Natural killer cell (primary cell): ENCODE measurements around the gene MALRD1. TPM values are rescaled to one million over a fixed set of nuclear protein-coding genes. Genes with fewer than 3 reads are reported as not detected.

Experiments used
- ATAC-seq, 3 donors: fragments of 150-1000 bp in 2 of 3; fragments of 200-7000 bp in 1 of 3; cut with Tn5 transposase; 1 replicate in 1 of 3; 2 replicates in 2 of 3; pipeline ENCODE4 v1.10.0; 2021; ENCODE audit warnings: mild to moderate bottlenecking in 2 of 3, moderate library complexity in 2 of 3
- DNase-seq, 2 donors: peaks; one replicate each; pipeline versions ENCODE4 v3.0.0 to v3.0.0-alpha.2; 2013 to 2021; ENCODE audit warnings: mixed read lengths in 1 of 2
- H3K27ac ChIP-seq: one replicate; pipeline ENCODE4 v1.5.1; 2013; ENCODE audit warnings: mild to moderate bottlenecking, low read length
- H3K27me3 ChIP-seq: one replicate; pipeline ENCODE4 v1.6.1; 2013; ENCODE audit warnings: low read length; ENCODE audit not compliant: control insufficient read depth, insufficient read depth
- H3K36me3 ChIP-seq: one replicate; pipeline ENCODE4 v1.6.1; 2013; ENCODE audit warnings: low read length; ENCODE audit not compliant: control insufficient read depth, insufficient read depth
- H3K4me1 ChIP-seq: one replicate; pipeline ENCODE4 v1.6.1; 2013; ENCODE audit warnings: low read length; ENCODE audit not compliant: control insufficient read depth, insufficient read depth
- H3K4me3 ChIP-seq: one replicate; pipeline ENCODE4 v1.5.1; 2013; ENCODE audit warnings: low read length
- H3K9me3 ChIP-seq: one replicate; pipeline ENCODE4 v1.6.1; 2013; ENCODE audit warnings: low read length; ENCODE audit not compliant: control insufficient read depth, insufficient read depth
- H3K27ac Mint-ChIP-seq, 2 donors: one replicate each; pipeline ENCODE4 v1.8.0; 2022; ENCODE audit warnings: mild to moderate bottlenecking in 2 of 2, mixed read lengths in 2 of 2, moderate library complexity in 1 of 2
- H3K27me3 Mint-ChIP-seq, 2 donors: one replicate each; pipeline ENCODE4 v1.8.0; 2022; ENCODE audit warnings: low read depth in 2 of 2, mixed read lengths in 2 of 2
- H3K36me3 Mint-ChIP-seq: one replicate; pipeline ENCODE4 v1.8.0; 2022; ENCODE audit warnings: mixed read lengths
- H3K4me1 Mint-ChIP-seq, 2 donors: one replicate each; pipeline ENCODE4 v1.8.0; 2022; ENCODE audit warnings: mixed read lengths in 2 of 2
- H3K4me3 Mint-ChIP-seq: one replicate; pipeline ENCODE4 v1.8.0; 2022; ENCODE audit warnings: mild to moderate bottlenecking, moderate library complexity, mixed read lengths
- H3K9me3 Mint-ChIP-seq, 2 donors: one replicate each; pipeline ENCODE4 v1.8.0; 2022; ENCODE audit warnings: mixed read lengths in 2 of 2
- WGBS: methylation state at CpG from one replicate; pipeline ENCODE4 v1.1.7; 2013; ENCODE audit warnings: missing lambda C conversion rate; ENCODE audit not compliant: insufficient coverage; 5-methylcytosine and 5-hydroxymethylcytosine counted together
- intact Hi-C: fragments of 100-400 bp; cut with micrococcal nuclease; formaldehyde crosslinking; loops from one replicate; pipeline ENCODE4 v1.14.2; 2022
- total RNA-seq, 4 donors: library from RNA; stranded (reverse); fragments of 120-200 nt in 1 of 4; gene quantifications; one replicate each; pipeline versions ENCODE4 v1.2.3 to v1.2.4, GENCODE V29; 2013 to 2022
- TF ChIP-seq, protein P1 (sequence below): fragments of 200-600 bp; IDR thresholded peaks from one replicate; pipeline ENCODE4 v1.8.0; 2022; ENCODE audit warnings: antibody characterized with exemption

MALRD1 gene
- total RNA-seq, 3 donors from 2014 or later (not counting 1 experiment from before 2014, with no cell fraction given): not detected

DNA sequence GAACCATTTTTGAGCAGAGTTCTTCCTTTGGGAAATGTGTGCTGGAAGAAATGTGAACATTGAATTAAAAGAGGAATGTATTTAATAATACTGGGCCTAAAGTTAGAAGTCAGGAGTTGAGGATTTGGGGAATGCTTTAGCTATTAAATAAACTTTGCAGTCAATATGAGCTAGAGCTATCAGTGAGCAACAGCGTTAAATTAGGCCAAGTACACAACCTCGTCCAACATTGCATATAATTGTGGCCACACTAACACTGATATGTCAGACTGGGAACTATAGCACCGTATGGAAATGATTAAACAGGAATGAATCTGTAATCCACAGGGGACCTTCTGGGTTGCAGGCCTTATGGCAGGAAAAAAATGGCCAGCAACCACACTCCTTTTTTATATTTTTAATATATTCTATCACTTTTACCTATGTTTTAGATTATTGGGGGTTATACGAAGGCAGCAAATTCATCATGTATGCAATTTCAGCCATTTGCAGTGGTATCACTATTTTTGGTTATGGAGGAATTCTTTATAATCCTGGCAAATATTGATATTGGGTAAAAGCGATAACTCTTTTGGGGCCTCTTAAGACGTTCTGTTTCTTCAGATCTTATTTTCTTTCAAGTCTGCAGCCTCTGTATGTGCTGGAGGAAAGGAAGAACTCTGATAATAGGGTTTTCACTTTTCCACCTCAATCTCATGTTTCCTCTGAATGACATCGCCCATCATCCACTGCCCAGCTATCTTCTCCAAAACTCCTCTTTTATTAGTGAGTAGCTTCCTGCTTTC is 531.4 kb downstream of the MALRD1 start:
- WGBS: 95% methylated on average over 6 of the region's 7 CpGs
- Mint-ChIP-seq H3K27me3 (no peaks in the 10 kb centered on the region), H3K4me3 (no peak overlapping the region), H3K27ac (no peak overlapping the region), H3K36me3 (no peaks in the 10 kb centered on the region), H3K4me1 (no peaks in the 10 kb centered on the region), H3K9me3 (peaks cover 0 to 5% of the 10 kb centered on the region in 2 donors)
- TF ChIP-seq, protein P1, sequence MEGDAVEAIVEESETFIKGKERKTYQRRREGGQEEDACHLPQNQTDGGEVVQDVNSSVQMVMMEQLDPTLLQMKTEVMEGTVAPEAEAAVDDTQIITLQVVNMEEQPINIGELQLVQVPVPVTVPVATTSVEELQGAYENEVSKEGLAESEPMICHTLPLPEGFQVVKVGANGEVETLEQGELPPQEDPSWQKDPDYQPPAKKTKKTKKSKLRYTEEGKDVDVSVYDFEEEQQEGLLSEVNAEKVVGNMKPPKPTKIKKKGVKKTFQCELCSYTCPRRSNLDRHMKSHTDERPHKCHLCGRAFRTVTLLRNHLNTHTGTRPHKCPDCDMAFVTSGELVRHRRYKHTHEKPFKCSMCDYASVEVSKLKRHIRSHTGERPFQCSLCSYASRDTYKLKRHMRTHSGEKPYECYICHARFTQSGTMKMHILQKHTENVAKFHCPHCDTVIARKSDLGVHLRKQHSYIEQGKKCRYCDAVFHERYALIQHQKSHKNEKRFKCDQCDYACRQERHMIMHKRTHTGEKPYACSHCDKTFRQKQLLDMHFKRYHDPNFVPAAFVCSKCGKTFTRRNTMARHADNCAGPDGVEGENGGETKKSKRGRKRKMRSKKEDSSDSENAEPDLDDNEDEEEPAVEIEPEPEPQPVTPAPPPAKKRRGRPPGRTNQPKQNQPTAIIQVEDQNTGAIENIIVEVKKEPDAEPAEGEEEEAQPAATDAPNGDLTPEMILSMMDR: no peak
- DNase-seq (no peak), ATAC-seq (no peak)
- Histone ChIP-seq H3K36me3 (no peaks in the 10 kb centered on the region), H3K4me3 (no peak overlapping the region), H3K9me3 (no peaks in the 10 kb centered on the region), H3K27ac (no peak overlapping the region), H3K27me3 (no peaks in the 10 kb centered on the region), H3K4me1 (no peaks in the 10 kb centered on the region)
- intact Hi-C loops: no loop called here

DNA sequence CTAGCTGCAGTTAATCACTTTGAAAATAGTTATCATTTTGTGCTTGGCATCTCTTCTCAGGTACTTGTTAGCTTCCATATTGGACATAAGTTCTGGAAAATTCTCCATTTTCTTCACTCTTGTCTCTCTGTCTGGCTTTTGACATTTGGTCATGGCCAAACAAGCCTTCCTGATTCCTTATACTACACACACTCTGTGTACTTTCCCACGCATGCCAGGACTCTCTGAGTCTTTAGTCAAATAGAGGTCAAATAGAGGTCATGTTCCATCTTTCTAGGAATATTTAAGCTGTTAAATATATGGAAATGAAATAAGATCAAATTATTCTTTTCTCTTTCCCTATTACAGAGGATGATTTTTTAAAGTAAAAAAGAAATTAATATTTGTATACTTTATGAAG is 532.1 kb downstream of the MALRD1 start:
- Mint-ChIP-seq H3K27ac (no peak overlapping the region), H3K4me3 (no peak overlapping the region), H3K9me3 (peaks cover 0 to 5% of the 10 kb centered on the region in 2 donors), H3K4me1 (no peaks in the 10 kb centered on the region), H3K27me3 (no peaks in the 10 kb centered on the region), H3K36me3 (no peaks in the 10 kb centered on the region)
- intact Hi-C loops: no loop called here
- Histone ChIP-seq H3K27me3 (no peaks in the 10 kb centered on the region), H3K9me3 (no peaks in the 10 kb centered on the region), H3K36me3 (no peaks in the 10 kb centered on the region), H3K4me3 (no peak overlapping the region), H3K4me1 (no peaks in the 10 kb centered on the region), H3K27ac (no peak overlapping the region)
- ATAC-seq: no peak
- no peak for DNase-seq
- TF ChIP-seq, protein P1: no peak
- WGBS: no CpG with 5 or more reads among the region's 1 CpG

DNA sequence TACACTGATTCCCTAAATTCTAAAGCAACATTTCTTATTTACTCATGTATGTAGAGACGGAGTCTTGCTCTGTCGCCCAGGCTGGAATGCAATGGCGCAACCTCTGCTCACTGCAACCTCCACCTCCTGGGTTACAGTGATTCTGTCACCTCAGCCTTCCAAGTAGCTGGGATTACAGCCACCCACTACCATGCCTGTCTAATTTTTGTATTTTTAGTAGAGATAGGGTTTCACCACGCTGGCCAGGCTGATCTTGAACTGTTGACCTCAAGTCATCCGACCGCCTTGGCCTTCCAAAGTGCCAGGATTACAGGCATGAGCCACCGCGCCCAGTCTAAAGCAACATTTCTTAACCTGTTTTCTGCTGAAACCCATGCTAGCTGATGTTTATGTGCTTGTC is 540.0 kb downstream of the MALRD1 start:
- no peaks in the 10 kb centered on the region for H3K9me3 ChIP-seq
- H3K27me3 ChIP-seq: no peaks in the 10 kb centered on the region
- DNase-seq (no peak), ATAC-seq (no peak)
- no peak overlapping the region for H3K27ac ChIP-seq
- Mint-ChIP-seq H3K9me3 (peaks cover 3% of the 10 kb centered on the region in 2 donors), H3K4me3 (no peak overlapping the region), H3K36me3 (peaks cover 5% of the 10 kb centered on the region), H3K27me3 (peaks cover 0 to 2% of the 10 kb centered on the region in 2 donors), H3K27ac (no peak overlapping the region), H3K4me1 (no peaks in the 10 kb centered on the region)
- H3K4me1 ChIP-seq: no peaks in the 10 kb centered on the region
- WGBS: 84% methylated on average over 8 of the region's 8 CpGs
- no peaks in the 10 kb centered on the region for H3K36me3 ChIP-seq
- intact Hi-C loops: no loop called here
- TF ChIP-seq, protein P1: no peak
- no peak overlapping the region for H3K4me3 ChIP-seq

DNA sequence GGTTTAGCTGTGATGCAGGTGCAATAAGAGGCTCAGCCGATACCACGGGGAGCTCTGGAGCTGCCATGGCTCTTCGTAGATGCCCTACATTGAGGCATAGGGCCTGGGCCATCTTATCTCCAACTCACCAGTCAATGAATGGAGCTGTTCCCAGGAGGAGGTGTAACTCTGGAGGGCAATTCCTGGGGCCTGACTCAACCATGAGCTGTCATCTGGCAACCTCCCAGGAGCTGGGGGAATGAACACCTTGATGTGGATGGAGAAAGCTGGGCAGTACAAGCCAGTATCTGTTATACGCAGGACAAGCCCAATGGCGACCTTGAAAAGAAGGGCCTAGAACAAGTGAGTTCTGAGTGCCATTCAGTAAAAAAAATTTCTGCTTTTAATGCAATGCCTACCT is 543.7 kb downstream of the MALRD1 start:
- Histone ChIP-seq H3K9me3 (no peaks in the 10 kb centered on the region), H3K4me1 (no peaks in the 10 kb centered on the region), H3K27ac (no peak overlapping the region), H3K4me3 (no peak overlapping the region), H3K36me3 (no peaks in the 10 kb centered on the region), H3K27me3 (no peaks in the 10 kb centered on the region)
- intact Hi-C loops: no loop called here
- peaks cover 0 to 3% of the 10 kb centered on the region in 2 donors for H3K9me3 Mint-ChIP-seq
- WGBS: 91% methylated on average over 5 of the region's 5 CpGs
- no peak overlapping the region for H3K27ac Mint-ChIP-seq
- H3K27me3 Mint-ChIP-seq: peaks cover 0 to 2% of the 10 kb centered on the region in 2 donors
- TF ChIP-seq, protein P1: no peak
- ATAC-seq (no peak), DNase-seq (no peak)
- H3K4me1 Mint-ChIP-seq: no peaks in the 10 kb centered on the region
- H3K4me3 Mint-ChIP-seq: no peak overlapping the region
- peaks cover 2% of the 10 kb centered on the region for H3K36me3 Mint-ChIP-seq
